Activated gamma-delta T cell treated with Interleukin-2 at 50 U/mL for 16 hours (primary cell): ENCODE results near the gene GRB7.
"Not testable (repeated sequence)": the region's sequence is repeated elsewhere in the genome, so short reads cannot be mapped to it uniquely, and the experiment has no call there.

ENCODE experiments used
- DNase-seq: peaks from one replicate; pipeline ENCODE4 v3.0.0-alpha.2; 2020

The GRB7 gene

DNA sequence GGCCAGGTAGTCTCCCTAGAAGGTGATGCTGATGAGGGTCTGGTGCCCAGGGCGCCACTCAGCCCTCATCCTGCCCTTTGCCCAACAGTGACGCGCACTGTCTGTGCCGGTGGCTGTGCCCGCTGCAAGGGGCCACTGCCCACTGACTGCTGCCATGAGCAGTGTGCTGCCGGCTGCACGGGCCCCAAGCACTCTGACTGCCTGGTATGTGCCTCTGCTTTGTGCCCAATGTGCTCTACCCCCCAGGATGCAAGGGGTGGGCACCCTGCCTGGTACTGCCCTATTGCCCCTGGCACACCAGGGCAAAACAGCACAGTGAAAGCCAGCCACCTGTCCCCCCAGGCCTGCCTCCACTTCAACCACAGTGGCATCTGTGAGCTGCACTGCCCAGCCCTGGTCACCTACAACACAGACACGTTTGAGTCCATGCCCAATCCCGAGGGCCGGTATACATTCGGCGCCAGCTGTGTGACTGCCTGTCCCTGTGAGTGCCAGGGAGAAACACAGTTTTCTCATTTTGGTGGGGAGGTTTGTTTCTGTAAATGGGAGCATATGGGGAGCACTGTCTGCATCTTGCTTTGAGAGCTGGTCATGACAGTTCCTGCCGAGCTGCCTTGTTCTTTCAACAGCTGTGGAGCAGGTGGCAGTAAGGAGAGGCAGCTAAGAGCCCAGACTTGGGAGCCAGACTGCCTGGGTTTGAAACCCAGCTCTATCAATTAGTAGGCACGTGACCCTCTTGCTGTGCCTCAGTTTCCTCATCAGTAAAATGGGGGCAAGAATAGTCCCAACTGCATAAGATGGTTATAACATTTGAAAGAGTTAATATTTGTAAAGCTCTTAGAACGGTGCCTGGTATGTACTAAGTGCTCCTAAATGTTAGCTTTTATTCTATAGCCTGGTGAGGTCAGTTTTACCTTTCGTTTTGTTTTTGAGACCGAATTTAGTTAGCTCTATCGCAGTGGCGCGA, 27.5 kb upstream of the GRB7 start:
- no peak for DNase-seq

DNA sequence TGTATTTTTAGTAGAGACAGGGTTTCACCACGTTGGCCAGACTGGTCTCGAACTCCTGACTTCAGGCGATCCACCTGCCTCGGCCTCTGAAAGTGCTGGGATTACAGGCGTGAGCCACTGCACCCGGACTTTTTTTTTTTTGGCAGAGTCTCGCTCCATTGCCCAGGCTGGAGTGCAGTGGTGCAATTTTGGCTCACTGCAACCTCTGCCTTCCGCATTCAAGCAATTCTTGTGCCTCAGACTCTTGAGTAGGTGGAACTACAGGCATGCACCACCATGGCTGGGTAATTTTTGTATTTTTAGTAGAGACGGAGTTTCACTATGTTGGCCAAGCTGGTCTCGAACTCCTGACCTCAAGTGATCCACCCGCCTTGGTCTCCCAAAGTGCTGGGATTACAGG, 26.7 kb upstream of the GRB7 start:
- not testable (repeated sequence) for DNase-seq

DNA sequence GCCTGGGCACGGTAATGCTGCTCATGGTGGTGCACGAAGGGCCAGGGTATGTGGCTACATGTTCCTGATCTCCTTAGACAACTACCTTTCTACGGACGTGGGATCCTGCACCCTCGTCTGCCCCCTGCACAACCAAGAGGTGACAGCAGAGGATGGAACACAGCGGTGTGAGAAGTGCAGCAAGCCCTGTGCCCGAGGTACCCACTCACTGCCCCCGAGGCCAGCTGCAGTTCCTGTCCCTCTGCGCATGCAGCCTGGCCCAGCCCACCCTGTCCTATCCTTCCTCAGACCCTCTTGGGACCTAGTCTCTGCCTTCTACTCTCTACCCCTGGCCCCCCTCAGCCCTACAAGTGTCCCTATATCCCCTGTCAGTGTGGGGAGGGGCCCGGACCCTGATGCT, 25.9 kb upstream of the GRB7 start:
- DNase-seq = no peak

DNA sequence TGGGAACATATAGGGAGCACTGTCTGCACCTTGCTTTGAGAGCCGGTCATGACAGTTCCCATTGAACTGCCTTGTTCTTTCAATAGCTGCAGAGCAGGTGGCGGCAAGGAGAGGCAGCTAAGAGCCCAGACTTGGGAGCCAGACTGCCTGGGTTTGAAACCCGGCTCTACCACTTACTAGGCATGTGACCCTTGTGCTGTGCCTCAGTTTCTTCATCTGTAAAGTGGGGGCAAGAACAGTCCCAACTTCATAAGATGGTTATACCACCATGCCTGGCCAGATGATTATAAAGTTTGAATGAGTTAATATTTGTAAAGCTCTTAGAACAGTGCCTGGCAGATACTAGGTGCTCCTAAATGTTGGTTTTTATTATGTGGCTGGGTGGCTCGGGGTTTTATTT, 23.5 kb upstream of the GRB7 start:
- DNase-seq = no peak

DNA sequence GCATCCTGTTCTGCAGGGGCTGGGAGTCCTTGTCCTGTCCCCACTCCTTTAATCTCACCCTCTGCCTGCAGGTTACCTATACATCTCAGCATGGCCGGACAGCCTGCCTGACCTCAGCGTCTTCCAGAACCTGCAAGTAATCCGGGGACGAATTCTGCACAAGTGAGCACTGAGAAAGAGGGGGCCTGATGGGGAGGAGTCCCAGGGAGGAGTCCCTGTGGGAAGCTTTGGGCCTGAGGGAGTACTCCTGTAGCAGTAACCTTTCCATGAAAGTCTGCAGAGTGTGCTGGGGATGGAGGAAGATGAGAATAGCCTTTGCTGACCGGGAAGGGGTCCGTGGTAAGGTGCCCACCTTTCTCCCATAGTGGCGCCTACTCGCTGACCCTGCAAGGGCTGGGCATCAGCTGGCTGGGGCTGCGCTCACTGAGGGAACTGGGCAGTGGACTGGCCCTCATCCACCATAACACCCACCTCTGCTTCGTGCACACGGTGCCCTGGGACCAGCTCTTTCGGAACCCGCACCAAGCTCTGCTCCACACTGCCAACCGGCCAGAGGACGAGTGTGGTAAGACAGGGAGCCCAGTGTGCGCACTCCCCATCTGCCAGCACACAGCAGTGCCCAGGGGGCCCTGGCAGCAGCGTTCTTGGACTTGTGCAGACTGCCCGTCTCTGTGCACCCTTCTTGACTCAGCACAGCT, 22.2 kb upstream of the GRB7 start:
- DNase-seq = no peak

DNA sequence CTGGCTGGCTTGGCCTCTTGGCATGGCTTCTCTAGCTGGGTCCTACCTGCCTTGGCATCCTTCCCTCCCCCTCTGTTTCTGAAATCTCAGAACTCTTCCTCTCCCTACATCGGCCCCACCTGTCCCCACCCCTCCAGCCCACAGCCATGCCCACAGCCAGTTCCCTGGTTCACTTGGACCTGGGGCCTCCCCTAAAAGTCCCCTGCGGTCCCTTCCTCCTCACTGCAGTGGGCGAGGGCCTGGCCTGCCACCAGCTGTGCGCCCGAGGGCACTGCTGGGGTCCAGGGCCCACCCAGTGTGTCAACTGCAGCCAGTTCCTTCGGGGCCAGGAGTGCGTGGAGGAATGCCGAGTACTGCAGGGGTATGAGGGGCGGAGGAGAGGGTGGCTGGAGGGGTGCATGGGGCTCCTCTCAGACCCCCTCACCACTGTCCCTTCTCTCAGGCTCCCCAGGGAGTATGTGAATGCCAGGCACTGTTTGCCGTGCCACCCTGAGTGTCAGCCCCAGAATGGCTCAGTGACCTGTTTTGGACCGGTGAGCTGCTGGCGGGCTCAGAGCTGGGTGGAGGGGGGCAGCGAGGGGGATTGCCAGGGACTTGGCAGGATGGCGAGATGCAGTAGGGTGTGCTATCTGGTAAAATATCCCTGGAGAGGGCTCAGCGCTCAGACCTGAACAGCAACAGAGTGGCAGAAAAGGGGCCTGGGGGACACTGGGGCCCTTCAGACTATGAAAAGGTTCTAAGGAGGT, 21.5 kb upstream of the GRB7 start:
- DNase-seq = no peak

DNA sequence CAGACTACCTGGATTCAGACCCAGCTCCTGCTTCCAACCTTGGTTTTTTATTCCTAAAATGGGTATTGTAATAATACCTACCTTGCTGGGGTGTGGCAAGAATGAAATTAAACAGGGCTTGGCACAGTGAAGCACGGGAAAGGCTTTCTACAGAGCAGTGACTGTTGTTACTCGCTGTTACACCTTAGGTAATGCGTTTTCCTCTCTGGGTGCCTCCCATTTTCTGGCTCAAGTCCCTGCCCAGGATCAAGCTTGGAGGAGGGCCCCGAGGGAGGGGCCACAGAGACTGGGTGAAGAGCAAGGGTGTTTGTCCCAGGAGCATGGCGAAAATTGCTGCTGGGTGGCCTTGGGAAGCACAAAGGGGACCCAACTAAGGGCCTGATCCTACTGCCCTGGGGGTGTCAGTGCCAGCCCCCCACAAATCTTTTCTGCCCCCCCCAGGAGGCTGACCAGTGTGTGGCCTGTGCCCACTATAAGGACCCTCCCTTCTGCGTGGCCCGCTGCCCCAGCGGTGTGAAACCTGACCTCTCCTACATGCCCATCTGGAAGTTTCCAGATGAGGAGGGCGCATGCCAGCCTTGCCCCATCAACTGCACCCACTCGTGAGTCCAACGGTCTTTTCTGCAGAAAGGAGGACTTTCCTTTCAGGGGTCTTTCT, 20.7 kb upstream of the GRB7 start:
- no peak for DNase-seq

DNA sequence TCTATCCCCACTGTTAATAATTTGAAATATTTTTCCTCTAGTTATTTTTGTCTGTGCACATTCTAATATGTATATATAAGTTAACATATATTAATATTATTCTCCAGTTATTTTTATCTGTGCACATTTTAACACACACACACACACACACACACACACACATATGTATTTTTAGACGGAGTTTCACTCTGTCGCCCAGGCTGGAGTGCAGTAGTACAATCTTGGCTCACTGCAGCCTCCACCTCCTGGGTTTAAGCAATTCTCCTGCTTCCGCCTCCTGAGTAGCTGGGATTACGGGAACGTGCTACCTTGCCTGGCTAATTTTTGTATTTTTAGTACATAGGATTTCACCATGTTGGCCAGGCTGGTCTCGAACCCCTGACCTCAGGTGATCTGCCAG, 20.1 kb upstream of the GRB7 start:
- DNase-seq = no peak

DNA sequence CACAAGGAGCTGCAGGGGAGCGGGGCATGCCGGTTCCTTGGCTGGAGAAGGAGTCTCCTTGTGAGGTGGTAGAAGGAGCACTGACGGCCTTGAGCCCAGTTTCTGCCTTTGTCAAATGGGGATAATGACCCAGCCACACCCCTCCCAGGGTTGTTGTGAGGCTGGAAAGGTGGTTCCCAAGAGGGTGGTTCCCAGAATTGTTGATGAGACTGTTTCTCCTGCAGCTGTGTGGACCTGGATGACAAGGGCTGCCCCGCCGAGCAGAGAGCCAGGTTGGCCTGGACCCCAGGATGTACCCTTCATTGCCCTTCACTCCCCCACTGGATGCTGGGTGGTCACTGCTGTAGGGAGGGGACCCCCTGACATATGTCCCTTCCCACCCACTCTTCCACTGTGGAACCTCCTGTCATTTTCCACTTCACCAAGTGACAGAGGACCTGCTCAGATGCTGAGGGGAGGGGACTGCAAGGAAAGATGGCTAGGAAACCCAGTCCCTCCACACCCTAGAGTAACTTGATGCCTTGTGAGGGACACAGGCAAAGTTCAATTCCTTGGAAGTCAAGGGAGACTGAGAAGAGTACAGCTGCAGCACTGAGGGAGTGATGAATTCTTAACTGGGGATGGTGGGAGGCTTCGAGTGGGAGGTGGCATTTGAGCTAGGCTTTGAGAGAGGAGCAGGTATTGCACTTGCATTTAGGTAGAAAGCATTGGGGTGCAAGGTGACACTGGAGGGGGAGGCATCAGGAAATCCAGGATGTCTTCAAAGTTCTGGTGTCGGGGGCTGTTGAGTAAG, 18.0 kb upstream of the GRB7 start:
- DNase-seq = no peak

DNA sequence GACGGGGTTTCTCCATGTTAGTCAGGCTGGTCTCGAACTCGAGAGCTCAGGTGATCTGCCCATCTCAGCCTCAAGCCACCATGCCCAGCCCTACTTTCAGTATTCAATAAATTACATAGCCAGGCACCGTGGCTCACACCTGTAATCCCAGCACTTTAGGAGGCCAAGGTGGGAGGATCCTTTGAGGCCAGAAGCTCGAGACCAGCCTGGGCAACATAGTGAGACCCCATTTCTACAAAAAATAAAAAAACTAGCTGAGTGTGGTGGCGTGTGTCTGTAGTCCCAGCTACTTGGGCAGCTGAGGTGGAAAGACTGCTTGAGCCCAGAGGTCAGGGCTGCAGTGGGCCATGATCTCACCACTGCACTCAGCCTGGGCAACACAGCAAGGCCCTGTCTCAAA, 15.6 kb upstream of the GRB7 start:
- DNase-seq = no peak

DNA sequence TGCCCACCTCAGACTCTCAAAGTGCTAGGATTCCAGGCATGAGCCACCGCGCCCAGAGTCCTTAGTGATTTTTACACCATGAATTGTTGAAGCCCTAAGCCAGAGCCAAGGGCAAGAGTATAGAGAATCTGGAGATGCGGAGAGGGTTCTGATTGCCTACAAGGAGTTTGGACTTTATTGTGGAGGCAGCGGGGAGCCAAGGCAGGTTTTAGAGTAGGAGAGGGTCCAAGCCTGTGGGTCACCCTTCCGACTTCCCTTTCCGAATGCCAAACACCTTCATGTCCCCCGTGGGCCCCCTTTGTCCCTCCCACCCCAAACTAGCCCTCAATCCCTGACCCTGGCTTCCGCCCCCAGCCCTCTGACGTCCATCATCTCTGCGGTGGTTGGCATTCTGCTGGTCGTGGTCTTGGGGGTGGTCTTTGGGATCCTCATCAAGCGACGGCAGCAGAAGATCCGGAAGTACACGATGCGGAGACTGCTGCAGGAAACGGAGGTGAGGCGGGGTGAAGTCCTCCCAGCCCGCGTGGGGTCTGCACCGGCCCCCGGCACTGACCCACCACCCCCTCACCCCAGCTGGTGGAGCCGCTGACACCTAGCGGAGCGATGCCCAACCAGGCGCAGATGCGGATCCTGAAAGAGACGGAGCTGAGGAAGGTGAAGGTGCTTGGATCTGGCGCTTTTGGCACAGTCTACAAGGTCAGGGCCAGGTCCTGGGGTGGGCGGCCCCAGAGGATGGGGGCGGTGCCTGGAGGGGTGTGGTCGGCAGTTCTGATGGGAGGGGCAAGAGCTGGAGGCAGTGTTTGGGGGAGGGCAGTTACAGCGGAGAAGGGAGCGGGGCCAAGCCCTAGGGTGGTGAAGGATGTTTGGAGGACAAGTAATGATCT, 14.5 kb upstream of the GRB7 start:
- DNase-seq = no peak

DNA sequence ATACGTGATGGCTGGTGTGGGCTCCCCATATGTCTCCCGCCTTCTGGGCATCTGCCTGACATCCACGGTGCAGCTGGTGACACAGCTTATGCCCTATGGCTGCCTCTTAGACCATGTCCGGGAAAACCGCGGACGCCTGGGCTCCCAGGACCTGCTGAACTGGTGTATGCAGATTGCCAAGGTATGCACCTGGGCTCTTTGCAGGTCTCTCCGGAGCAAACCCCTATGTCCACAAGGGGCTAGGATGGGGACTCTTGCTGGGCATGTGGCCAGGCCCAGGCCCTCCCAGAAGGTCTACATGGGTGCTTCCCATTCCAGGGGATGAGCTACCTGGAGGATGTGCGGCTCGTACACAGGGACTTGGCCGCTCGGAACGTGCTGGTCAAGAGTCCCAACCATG, 13.0 kb upstream of the GRB7 start:
- DNase-seq = no peak

DNA sequence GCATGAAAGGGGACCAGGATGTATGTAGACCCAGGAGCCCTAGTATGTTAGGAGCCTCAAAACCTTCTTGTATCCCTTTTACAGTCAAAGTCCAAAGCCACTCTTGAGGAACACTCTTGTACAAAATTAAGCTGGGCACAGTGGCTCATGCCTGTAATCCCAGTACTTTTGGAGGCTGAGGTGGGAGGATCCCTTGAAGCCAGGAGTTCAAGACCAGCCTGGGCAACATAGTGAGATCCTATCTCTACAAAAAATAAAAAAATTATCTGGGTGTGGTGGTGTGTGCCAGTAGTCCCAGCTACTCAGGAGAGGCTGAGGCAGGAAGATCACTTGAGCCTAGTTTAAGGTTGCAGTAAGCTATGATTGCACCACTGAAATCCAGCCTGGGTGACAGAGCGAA, 11.8 kb upstream of the GRB7 start:
- DNase-seq = not testable (repeated sequence)

DNA sequence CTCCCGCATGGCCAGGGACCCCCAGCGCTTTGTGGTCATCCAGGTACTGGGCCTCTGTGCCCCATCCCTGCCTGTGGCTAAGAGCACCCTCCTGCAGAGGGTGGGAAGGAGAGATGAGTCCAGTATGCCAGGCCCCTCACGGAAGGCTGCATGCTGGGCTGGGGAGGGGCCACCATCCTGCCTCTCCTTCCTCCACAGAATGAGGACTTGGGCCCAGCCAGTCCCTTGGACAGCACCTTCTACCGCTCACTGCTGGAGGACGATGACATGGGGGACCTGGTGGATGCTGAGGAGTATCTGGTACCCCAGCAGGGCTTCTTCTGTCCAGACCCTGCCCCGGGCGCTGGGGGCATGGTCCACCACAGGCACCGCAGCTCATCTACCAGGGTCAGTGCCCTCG, 11.1 kb upstream of the GRB7 start:
- no peak for DNase-seq

DNA sequence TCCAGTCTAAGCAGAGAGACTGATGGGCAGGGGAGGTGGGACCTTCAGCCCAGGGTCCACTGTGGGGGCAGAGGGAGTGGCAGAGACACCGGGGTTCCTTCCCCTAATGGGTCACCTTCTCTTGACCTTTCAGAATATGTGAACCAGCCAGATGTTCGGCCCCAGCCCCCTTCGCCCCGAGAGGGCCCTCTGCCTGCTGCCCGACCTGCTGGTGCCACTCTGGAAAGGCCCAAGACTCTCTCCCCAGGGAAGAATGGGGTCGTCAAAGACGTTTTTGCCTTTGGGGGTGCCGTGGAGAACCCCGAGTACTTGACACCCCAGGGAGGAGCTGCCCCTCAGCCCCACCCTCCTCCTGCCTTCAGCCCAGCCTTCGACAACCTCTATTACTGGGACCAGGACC, 10.2 kb upstream of the GRB7 start:
- no peak for DNase-seq

DNA sequence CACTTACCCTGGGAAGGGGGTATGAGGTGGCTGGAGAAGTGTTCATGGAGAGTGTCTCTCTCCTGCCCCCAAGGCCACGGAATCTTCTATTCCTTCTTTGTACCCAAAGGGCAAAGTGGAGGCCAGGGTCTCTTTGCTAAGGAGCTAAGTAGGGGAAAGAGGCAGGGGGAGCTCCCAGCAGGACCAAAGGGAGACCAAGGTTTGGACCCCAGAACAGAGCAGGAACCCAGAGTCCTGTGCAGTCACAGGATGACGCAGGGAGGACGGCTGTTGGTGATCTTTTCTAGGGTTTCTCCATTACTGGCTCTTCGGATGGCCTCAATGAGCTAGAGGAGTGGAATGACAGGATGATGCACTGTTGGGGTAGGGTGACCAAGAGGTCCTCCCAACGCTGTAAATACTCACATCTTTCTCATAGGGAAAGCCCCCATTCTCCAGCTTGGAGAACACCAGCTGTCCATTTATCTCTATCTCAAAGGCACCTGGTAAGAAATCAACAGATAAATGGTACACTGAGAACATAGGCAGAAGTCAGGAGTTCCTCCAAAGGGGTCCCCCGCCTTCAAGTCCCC, 8.4 kb upstream of the GRB7 start:
- DNase-seq = no peak

DNA sequence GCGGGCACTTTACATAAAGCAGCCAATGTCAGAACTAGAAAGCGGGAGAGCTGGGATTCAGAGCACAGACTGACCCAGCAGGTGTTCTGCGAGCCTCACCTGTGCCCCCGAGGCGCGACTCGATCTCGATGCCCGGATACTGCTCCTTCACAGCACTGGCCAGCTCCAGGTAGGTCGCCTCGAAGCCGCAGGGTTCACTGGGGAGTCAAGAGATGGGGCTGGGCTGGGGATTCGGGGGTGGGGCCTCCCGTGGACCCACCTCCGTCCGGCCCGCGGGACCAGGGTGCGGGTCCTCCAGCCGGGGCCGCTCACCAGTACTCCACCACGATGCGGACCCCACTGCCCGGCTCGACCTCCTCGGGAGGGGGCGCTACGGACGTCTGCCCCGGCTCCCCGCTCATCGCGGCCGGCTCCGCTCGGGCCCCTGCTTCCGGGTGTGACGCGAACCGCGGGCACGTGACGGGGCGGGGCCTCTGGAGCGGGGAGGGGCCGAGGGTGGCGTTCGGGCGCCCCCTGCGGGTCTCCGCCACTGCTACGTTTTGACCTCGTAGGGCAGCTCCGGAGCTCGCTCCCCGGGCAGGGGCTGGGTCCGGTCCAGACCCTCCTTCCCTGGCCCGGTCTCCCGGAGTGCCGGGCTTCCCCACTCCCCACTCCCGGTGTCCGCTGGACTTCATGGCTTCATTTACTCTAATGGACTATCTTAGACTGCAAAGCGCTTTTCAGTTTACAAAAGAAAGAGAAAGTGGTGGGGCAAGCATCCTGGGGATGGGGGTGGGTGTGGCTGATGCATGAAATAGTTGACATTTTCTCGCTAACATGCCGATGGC, 7.4 kb upstream of the GRB7 start, which contains the start of gene MIEN1:
MIEN1 (minus strand) TSS at position 438 of the 827 bp plus-strand sequence; CDS start at position 401, 37 bp downstream.
- peak; percentile 95 for DNase-seq

DNA sequence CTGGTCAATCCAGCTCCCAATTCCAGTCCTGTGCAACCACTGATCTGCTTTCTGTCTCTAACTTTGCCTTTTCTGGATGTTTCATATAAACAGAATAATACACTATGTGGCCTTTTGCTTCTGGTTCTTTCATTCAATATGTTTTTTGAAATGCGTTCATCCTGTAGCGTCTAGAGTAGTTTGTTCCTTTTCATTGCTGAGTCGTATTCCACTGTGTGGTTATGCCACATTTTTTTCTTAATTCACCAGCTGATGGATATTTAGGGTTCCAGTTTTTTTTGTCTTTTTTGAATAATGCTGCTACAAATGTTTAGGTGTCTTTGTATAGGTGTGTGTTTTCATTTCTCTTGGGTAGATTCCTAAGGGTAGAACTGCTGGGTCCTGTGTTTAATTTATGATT, 5.2 kb upstream of the GRB7 start:
- no peak for DNase-seq

DNA sequence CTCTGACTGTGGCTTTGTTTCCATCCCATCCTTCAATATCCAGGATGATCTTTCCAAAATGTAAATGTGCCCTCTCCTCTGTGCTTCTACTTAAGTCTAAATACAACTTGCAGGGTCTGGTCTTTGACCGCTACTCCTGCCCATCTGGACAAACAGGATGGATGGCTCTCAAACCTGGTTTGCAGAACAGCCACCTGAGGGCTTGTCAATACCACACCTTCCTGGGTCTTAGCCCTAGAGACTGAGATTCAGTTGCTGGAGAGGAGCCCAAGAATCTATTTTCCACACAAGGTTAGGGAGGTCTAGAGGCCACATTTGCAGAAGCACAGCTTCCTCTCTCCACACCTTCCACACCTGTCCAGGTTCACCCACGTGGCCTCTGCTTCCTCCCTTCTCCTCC, 1.9 kb upstream of the GRB7 start:
- DNase-seq = no peak
